SK-N-SH treated with all-trans-retinoic acid at 6 μM for 48 hours (cell line): ENCODE data around the gene ADAM19.

Source experiments
- ATAC-seq: fragments of 200-7000 bp; cut with Tn5 transposase; 3 replicates; pipeline ENCODE4 v1.9.1; 2020; ENCODE audit warnings: mild to moderate bottlenecking, moderate library complexity
- ARNTL ChIP-seq: fragments of 450-650 bp; formaldehyde crosslinking; IDR thresholded peaks from 2 replicates; pipeline ENCODE4 v1.5.0; 2020; ENCODE audit warnings: low read depth, mild to moderate bottlenecking, moderate library complexity, borderline replicate concordance
- CSDC2 ChIP-seq: fragments of 250-450 bp; sonication (Bioruptor Pico); IDR thresholded peaks from 2 replicates; pipeline ENCODE4 v1.5.0; 2020; ENCODE audit warnings: mild to moderate bottlenecking, moderate library complexity
- ESRRG ChIP-seq: fragments of 250-450 bp; sonication (Bioruptor Pico); IDR thresholded peaks from 2 replicates; pipeline ENCODE4 v1.6.1; 2021; ENCODE audit warnings: mild to moderate bottlenecking
- GLIS3 ChIP-seq: fragments of 250-450 bp; sonication (Bioruptor Pico); IDR thresholded peaks from 2 replicates; pipeline ENCODE4 v1.5.0; 2020; ENCODE audit warnings: mild to moderate bottlenecking, moderate library complexity
- ISL1 ChIP-seq: fragments of 250-450 bp; sonication (Bioruptor Pico); IDR thresholded peaks from 2 replicates; pipeline ENCODE4 v2.1.2; 2022; ENCODE audit warnings: mild to moderate bottlenecking, moderate library complexity
- OSR1 ChIP-seq: fragments of 250-450 bp; sonication (Bioruptor Pico); IDR thresholded peaks from 2 replicates; pipeline ENCODE4 v1.8.0; 2022; ENCODE audit warnings: moderate library complexity, mild to moderate bottlenecking, inconsistent platforms
- PPARA ChIP-seq: fragments of 250-450 bp; sonication (Bioruptor Pico); IDR thresholded peaks from 2 replicates; pipeline ENCODE4 v1.5.0; 2020; ENCODE audit warnings: mild to moderate bottlenecking, borderline replicate concordance
- RARB ChIP-seq: fragments of 250-450 bp; sonication (Bioruptor Pico); IDR thresholded peaks from 2 replicates; pipeline ENCODE4 v1.8.0; 2021; ENCODE audit warnings: mild to moderate bottlenecking, moderate library complexity
- SNAI2 ChIP-seq: fragments of 250-450 bp; sonication (Bioruptor Pico); IDR thresholded peaks from 2 replicates; pipeline ENCODE4 v1.5.0; 2020; ENCODE audit warnings: mild to moderate bottlenecking, moderate library complexity
- TCF4 ChIP-seq: fragments of 250-450 bp; sonication (Bioruptor Pico); IDR thresholded peaks from 2 replicates; pipeline ENCODE4 v1.8.0; 2021; ENCODE audit warnings: mild to moderate bottlenecking, moderate library complexity, borderline replicate concordance
- TOX ChIP-seq: fragments of 250-450 bp; sonication (Bioruptor Pico); IDR thresholded peaks from 2 replicates; pipeline ENCODE4 v1.8.0; 2021; ENCODE audit warnings: mild to moderate bottlenecking, moderate library complexity, borderline replicate concordance
- ZC3H10 ChIP-seq: fragments of 250-450 bp; sonication (Bioruptor Pico); IDR thresholded peaks from 2 replicates; pipeline ENCODE4 v1.5.1; 2021; ENCODE audit warnings: mild to moderate bottlenecking, moderate library complexity
- ZFP3 ChIP-seq: fragments of 250-450 bp; sonication (Bioruptor Pico); IDR thresholded peaks from 2 replicates; pipeline ENCODE4 v1.5.0; 2020; ENCODE audit warnings: mild to moderate bottlenecking, moderate library complexity
- ZFP30 ChIP-seq: fragments of 450-650 bp; formaldehyde crosslinking; IDR thresholded peaks from 2 replicates; pipeline ENCODE4 v1.5.0; 2022; ENCODE audit warnings: mild to moderate bottlenecking, moderate library complexity
- ZNF8 ChIP-seq: fragments of 450-650 bp; formaldehyde crosslinking; IDR thresholded peaks from 2 replicates; pipeline ENCODE4 v1.5.0; 2020; ENCODE audit warnings: mild to moderate bottlenecking, moderate library complexity
- TF ChIP-seq, protein P1 (sequence below): fragments of 250-450 bp; sonication (Bioruptor Pico); IDR thresholded peaks from 2 replicates; pipeline ENCODE4 v1.8.0; 2020; ENCODE audit warnings: mild to moderate bottlenecking, moderate library complexity, borderline replicate concordance
- TF ChIP-seq, protein P2 (sequence below): fragments of 250-450 bp; sonication (Bioruptor Pico); IDR thresholded peaks from 2 replicates; pipeline ENCODE4 v1.5.1; 2020; ENCODE audit warnings: low read depth, mild to moderate bottlenecking, moderate library complexity
- TF ChIP-seq, protein P3 (sequence below): fragments of 250-450 bp; sonication (Bioruptor Pico); IDR thresholded peaks from 2 replicates; pipeline ENCODE4 v1.5.1; 2021; ENCODE audit warnings: mild to moderate bottlenecking, moderate library complexity
- TF ChIP-seq, protein P4 (sequence below): fragments of 250-450 bp; sonication (Bioruptor Pico); IDR thresholded peaks from 2 replicates; pipeline ENCODE4 v1.8.0; 2021; ENCODE audit warnings: low read depth, mild to moderate bottlenecking, moderate library complexity, borderline replicate concordance
- TF ChIP-seq, protein P5 (sequence below): fragments of 250-450 bp; sonication (Bioruptor Pico); IDR thresholded peaks from 2 replicates; pipeline ENCODE4 v1.5.0; 2020; ENCODE audit warnings: mild to moderate bottlenecking, moderate library complexity

Gene ADAM19, protein sequence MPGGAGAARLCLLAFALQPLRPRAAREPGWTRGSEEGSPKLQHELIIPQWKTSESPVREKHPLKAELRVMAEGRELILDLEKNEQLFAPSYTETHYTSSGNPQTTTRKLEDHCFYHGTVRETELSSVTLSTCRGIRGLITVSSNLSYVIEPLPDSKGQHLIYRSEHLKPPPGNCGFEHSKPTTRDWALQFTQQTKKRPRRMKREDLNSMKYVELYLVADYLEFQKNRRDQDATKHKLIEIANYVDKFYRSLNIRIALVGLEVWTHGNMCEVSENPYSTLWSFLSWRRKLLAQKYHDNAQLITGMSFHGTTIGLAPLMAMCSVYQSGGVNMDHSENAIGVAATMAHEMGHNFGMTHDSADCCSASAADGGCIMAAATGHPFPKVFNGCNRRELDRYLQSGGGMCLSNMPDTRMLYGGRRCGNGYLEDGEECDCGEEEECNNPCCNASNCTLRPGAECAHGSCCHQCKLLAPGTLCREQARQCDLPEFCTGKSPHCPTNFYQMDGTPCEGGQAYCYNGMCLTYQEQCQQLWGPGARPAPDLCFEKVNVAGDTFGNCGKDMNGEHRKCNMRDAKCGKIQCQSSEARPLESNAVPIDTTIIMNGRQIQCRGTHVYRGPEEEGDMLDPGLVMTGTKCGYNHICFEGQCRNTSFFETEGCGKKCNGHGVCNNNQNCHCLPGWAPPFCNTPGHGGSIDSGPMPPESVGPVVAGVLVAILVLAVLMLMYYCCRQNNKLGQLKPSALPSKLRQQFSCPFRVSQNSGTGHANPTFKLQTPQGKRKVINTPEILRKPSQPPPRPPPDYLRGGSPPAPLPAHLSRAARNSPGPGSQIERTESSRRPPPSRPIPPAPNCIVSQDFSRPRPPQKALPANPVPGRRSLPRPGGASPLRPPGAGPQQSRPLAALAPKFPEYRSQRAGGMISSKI

DNA sequence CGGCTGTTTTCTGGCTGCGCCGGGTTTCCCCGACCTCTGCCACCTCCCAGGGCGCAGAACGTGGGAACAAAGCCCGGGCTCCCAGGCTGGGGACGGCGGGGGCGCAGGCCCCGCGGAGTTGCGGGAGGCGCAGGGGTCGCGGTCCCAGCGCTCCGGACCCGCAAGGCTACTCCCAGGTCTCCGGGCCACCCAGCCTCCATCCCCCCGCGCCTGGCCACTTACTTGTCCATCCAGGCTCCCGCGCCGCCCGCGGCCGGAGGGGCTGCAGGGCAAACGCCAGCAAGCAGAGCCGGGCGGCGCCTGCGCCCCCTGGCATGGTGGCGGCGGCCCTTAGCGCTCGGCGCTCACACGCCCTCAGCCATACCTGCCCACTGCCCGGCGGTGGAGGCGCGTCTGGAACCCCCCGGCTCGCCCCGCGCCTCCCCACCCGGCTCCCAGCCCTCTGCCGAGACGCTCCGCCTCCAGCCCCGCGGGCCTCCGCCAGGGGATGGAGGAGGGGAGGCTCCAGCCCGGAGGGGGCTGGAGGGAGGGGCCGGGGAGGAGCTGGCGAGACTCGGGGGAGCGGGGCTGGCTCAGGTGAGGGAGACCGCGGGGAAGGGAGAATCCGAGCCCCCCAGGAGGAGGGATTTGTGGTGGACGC, at the start of gene ADAM19:
Gene ADAM19 (minus strand): TSS at position 395 of the 640 bp plus-strand sequence. CDS start 79 bp downstream, at position 316.
- peak; percentile 83 for ATAC-seq
- TF ChIP-seq TOX = no peak
- TF ChIP-seq CSDC2 = 0 out of 2 replicates have a peak, but pooled peaks have one; percentile 32
- TF ChIP-seq OSR1 = no peak
- TF ChIP-seq ARNTL (CRISPR knock-in tag) = no peak
- TF ChIP-seq, protein P1, sequence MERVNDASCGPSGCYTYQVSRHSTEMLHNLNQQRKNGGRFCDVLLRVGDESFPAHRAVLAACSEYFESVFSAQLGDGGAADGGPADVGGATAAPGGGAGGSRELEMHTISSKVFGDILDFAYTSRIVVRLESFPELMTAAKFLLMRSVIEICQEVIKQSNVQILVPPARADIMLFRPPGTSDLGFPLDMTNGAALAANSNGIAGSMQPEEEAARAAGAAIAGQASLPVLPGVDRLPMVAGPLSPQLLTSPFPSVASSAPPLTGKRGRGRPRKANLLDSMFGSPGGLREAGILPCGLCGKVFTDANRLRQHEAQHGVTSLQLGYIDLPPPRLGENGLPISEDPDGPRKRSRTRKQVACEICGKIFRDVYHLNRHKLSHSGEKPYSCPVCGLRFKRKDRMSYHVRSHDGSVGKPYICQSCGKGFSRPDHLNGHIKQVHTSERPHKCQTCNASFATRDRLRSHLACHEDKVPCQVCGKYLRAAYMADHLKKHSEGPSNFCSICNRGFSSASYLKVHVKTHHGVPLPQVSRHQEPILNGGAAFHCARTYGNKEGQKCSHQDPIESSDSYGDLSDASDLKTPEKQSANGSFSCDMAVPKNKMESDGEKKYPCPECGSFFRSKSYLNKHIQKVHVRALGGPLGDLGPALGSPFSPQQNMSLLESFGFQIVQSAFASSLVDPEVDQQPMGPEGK = no peak
- no peak for TF ChIP-seq ESRRG (CRISPR knock-in tag)
- no peak for TF ChIP-seq ISL1
- no peak for TF ChIP-seq PPARA (CRISPR knock-in tag)
- 0 out of 2 replicates have a peak, but pooled peaks have one; percentile 28 for TF ChIP-seq SNAI2 (CRISPR knock-in tag)
- TF ChIP-seq ZC3H10 (CRISPR knock-in tag) = no peak
- TF ChIP-seq, protein P2, sequence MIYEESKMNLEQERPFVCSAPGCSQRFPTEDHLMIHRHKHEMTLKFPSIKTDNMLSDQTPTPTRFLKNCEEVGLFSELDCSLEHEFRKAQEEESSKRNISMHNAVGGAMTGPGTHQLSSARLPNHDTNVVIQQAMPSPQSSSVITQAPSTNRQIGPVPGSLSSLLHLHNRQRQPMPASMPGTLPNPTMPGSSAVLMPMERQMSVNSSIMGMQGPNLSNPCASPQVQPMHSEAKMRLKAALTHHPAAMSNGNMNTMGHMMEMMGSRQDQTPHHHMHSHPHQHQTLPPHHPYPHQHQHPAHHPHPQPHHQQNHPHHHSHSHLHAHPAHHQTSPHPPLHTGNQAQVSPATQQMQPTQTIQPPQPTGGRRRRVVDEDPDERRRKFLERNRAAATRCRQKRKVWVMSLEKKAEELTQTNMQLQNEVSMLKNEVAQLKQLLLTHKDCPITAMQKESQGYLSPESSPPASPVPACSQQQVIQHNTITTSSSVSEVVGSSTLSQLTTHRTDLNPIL (CRISPR knock-in tag) = no peak
- TF ChIP-seq, protein P3, sequence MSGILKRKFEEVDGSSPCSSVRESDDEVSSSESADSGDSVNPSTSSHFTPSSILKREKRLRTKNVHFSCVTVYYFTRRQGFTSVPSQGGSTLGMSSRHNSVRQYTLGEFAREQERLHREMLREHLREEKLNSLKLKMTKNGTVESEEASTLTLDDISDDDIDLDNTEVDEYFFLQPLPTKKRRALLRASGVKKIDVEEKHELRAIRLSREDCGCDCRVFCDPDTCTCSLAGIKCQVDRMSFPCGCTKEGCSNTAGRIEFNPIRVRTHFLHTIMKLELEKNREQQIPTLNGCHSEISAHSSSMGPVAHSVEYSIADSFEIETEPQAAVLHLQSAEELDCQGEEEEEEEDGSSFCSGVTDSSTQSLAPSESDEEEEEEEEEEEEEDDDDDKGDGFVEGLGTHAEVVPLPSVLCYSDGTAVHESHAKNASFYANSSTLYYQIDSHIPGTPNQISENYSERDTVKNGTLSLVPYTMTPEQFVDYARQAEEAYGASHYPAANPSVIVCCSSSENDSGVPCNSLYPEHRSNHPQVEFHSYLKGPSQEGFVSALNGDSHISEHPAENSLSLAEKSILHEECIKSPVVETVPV (CRISPR knock-in tag) = no peak
- TF ChIP-seq, protein P4, sequence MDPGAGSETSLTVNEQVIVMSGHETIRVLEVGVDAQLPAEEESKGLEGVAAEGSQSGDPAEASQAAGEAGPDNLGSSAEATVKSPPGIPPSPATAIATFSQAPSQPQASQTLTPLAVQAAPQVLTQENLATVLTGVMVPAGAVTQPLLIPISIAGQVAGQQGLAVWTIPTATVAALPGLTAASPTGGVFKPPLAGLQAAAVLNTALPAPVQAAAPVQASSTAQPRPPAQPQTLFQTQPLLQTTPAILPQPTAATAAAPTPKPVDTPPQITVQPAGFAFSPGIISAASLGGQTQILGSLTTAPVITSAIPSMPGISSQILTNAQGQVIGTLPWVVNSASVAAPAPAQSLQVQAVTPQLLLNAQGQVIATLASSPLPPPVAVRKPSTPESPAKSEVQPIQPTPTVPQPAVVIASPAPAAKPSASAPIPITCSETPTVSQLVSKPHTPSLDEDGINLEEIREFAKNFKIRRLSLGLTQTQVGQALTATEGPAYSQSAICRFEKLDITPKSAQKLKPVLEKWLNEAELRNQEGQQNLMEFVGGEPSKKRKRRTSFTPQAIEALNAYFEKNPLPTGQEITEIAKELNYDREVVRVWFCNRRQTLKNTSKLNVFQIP = no peak

DNA sequence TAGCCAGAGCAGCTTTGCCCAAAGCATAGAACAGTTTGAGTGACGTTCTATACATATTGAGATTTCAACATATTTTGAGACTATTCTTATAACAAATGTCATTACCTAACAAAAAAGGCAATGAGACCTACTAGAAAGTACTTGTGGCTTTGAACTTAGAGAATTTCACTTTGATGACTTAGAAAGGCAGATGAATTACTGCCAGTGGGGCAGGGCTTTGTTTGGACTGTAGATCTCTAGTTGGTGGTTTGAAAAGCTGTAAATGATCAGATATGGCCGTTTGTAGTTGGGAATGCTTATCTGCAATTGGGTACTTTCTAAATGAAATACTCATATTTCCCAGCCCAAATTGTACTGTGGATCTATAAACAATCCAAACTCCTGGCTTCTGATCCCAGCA, 48.6 kb upstream of the ADAM19 start:
- ATAC-seq = no peak
- TF ChIP-seq, protein P5, sequence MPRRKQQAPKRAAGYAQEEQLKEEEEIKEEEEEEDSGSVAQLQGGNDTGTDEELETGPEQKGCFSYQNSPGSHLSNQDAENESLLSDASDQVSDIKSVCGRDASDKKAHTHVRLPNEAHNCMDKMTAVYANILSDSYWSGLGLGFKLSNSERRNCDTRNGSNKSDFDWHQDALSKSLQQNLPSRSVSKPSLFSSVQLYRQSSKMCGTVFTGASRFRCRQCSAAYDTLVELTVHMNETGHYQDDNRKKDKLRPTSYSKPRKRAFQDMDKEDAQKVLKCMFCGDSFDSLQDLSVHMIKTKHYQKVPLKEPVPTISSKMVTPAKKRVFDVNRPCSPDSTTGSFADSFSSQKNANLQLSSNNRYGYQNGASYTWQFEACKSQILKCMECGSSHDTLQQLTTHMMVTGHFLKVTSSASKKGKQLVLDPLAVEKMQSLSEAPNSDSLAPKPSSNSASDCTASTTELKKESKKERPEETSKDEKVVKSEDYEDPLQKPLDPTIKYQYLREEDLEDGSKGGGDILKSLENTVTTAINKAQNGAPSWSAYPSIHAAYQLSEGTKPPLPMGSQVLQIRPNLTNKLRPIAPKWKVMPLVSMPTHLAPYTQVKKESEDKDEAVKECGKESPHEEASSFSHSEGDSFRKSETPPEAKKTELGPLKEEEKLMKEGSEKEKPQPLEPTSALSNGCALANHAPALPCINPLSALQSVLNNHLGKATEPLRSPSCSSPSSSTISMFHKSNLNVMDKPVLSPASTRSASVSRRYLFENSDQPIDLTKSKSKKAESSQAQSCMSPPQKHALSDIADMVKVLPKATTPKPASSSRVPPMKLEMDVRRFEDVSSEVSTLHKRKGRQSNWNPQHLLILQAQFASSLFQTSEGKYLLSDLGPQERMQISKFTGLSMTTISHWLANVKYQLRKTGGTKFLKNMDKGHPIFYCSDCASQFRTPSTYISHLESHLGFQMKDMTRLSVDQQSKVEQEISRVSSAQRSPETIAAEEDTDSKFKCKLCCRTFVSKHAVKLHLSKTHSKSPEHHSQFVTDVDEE = no peak
- TF ChIP-seq PPARA (CRISPR knock-in tag) (no peak), TCF4 (CRISPR knock-in tag) (no peak), SNAI2 (CRISPR knock-in tag) (no peak), TOX (no peak), ESRRG (CRISPR knock-in tag) (no peak), ARNTL (CRISPR knock-in tag) (no peak), GLIS3 (no peak), ZFP3 (CRISPR knock-in tag) (no peak), ZFP30 (CRISPR knock-in tag) (no peak), CSDC2 (no peak), ISL1 (no peak), ZNF8 (CRISPR knock-in tag) (no peak), RARB (CRISPR knock-in tag) (no peak), ZC3H10 (CRISPR knock-in tag) (no peak), OSR1 (no peak)
- TF ChIP-seq, protein P4 = no peak
- TF ChIP-seq, protein P3 (CRISPR knock-in tag) = no peak
- TF ChIP-seq, protein P1 = no peak
